HG02588 (cell line): ENCODE results near the gene MAP1B.

Experiments used
- ATAC-seq: cut with Tn5 transposase; IDR thresholded peaks from one replicate; pipeline ENCODE4 v1.9.1; 2021; ENCODE audit warnings: mild to moderate bottlenecking, moderate library complexity; ENCODE audit not compliant: unreplicated experiment

Gene MAP1B

DNA sequence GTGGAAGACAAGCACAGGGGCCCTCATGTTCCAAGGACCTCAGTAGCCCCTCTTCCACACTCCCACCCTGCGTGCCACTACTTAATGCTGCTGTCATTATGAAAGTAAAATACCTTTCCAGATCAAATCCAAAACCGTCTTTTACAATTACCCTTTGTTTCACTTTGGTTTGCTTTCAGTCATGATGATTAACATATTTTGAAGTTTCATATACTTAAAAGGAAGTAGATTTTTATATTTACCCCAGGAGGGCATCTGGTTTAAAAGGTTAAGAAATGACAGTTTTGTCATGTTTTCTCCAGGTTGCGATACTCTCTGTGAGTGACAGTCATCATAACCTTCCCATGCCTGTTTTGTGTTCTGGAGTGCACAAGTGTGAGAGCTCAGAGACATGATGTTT, 13.5 kb upstream of the MAP1B start:
- no peak for ATAC-seq

- ATAC-seq, result no peak
Observed at GRCh38 chr5:72096602-72097188, 10.6 kb upstream of the MAP1B start.

- ATAC-seq, result no peak
Observed at GRCh38 chr5:72101828-72102227, 5.4 kb upstream of the MAP1B start.

DNA sequence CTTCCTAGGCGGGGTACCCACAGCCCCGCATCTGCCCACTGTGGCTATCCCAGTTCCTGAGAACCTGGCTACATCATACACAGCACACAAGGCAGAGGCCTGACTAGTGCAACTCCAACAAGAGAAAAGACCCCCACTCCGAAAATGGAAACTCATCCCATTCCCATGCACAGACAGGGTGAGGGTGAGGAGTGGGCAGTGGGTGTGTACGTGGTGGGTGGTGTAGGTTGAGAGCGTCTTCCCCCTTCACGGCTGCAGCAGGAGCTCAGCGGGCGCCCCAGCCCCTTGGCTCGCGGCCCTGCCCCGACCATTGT, 501 bp upstream of the MAP1B start:
- ATAC-seq, result no peak

- ATAC-seq, result no peak
Observed at GRCh38 chr5:72107901-72108201, 576 bp downstream of the MAP1B start.

DNA sequence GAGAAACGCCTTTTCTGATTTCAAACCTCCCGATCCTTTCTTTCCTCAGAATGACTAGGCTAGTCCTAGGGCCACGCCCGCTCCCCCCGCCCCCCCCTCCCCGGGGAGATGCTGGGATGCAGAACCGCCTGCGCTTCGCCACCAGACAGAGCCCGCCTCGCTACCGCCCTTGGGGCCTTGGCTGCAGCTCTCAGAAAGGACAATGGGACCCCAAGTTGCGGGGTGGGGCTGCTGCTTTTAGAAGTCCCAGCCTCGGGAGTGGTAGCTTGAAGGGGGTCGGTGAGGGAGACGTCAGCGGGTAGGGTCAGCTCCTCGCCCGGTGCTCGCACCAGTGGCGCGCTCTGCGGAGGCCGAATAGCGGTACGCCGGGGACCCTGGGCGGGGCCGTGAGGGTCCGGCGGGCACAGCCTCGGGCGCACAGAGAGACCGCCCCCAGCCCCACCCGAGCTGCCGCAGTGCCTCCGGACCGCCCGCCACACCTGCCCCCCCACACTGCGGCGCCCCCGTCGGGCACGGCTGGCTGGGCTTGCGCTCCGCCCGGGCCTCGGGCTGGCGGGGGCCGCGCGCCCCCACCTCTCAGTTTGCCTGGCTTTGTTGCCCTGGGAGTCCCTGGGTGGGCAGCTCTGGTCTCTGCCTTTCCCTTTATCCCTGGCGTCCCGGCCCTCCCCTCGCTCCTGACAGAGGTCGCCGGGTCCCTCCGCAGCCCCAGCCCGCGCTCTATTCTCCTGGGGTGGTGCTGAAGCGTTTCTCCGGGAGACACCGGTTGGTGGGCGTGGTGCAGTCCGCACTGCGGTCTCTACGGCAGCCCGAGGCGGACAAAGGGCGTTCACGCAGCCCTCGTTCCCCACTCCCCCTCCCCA, 1.2 kb downstream of the MAP1B start:
- ATAC-seq, result no peak

DNA sequence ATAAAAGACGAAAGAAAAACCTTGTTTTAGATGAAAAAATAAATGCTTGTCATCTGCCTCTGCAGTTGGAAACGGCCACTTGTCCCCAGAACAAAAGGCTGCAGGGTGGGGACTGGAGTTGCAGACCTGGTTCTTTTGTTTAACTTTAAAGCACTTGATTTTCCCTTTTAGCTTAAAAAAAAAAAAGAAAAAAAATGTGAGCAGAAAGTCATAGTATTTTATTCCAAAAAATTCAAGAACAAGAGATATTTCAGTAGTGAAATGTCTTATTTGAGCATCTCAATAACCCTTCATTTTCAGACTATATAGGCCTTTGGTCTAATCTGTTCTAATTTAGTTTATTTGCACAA, 1.8 kb downstream of the MAP1B start:
- ATAC-seq, result no peak

- no peak for ATAC-seq
Observed at GRCh38 chr5:72109625-72110024, 2.4 kb downstream of the MAP1B start.

DNA sequence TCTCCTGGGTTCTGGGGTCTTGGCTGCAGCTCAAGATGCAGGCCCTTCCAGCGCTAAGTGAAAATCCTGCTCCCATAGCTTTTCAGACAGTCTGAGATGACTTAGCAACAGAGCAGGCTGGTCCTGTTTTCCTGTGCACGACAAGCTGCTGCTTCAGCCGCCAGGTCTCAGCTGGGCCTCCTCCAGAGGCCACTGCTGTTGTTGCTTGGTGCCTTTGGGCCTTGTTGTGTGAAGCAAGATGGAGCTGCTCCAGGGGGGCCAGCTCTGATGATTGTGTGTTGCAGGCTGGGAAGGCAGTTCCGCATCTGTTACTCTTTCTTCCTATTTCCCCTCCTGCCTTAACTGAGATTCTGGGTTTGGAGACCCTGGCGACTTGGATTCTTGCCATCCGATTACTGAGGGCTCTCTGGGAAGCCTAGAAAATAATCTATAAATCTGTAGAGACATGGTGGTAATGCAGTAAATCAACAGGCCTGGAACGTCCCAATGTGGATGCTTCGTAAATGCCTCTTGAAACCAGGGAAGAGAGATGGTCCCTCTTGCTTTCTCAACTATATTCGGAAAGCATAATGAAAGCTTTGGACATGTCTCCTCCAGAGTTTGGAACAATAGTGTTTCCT, 3.2 kb downstream of the MAP1B start:
- ATAC-seq, result no peak

DNA sequence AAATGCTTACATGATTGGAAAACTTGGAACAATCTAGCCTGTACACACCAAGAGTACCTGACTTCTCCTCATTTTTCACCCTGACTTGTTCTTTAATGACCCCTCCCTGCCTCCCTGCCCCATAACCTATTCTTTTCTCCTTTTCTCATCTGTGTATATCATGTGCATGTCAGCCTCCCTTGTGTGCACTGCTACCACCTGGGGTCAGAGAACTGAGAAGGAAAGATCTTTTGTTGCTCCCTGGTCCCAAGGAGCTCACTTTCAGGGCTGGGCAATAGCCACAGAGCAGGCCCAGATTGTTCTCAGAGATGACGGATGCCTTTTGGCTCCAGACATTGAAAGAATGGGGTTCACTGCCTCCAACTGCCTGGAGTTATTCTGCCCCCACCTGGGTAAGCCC, 5.1 kb downstream of the MAP1B start:
- ATAC-seq, result no peak

DNA sequence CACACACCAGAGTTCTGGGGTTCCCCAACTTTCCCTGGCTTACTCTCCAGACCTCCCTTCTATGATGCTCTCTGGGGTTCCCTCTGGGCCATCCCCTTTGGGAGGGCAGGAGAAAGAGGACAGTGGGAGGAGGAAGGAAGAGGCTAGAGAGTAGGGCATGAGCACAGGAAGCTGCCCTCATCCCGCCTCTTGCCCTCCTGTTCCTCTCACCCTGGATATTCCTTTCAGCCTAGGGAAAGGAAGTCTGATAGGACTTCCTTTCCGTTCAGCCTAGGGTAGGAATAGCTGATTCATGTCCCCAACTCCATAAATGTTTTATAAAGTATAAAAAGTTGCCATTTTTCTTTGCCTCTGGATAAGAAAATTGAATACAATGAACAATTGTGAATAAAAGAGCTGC, 7.4 kb downstream of the MAP1B start:
- ATAC-seq, result no peak

- ATAC-seq, result no peak
Observed at GRCh38 chr5:72115296-72115695, 8.0 kb downstream of the MAP1B start.

- no peak for ATAC-seq
Observed at GRCh38 chr5:72117307-72117706, 10.0 kb downstream of the MAP1B start.

DNA sequence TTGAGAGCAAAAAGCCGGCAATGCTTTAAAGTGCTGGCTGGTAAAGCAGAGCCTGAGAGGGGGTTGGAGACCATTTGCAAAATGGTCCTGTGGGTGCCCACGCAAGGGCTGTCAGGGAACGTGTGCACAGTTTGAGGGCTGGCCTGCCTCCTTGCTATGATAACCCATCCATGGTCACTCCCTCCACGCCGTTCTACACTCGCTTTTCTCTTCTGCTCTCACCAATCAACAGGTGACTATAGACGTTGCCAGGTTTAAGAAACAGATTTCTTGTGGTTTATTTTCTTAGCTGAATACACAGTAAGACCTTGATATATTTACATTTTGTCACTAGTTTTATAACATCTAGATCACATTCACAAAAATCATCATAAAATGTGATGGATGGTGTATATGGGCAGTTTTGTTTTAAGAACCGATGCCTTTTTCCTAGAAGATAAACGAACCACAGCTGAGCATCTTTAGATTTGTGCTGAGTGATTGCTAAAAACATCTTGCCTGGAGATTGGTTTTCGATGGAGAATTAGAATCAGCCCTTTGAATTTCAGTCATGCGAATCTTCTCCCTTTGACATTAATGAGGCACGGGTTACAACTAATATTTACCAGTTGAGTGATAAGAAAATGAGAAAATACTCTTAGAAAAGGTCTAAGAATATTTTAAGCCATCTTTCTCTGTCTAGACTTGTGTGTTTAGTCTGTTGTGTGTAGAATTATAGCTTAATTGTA, 13.9 kb downstream of the MAP1B start:
- ATAC-seq, result no peak

- ATAC-seq, result no peak
Observed at GRCh38 chr5:72121780-72122445, 14.6 kb downstream of the MAP1B start.

- no peak for ATAC-seq
Observed at GRCh38 chr5:72122602-72123001, 15.3 kb downstream of the MAP1B start.

DNA sequence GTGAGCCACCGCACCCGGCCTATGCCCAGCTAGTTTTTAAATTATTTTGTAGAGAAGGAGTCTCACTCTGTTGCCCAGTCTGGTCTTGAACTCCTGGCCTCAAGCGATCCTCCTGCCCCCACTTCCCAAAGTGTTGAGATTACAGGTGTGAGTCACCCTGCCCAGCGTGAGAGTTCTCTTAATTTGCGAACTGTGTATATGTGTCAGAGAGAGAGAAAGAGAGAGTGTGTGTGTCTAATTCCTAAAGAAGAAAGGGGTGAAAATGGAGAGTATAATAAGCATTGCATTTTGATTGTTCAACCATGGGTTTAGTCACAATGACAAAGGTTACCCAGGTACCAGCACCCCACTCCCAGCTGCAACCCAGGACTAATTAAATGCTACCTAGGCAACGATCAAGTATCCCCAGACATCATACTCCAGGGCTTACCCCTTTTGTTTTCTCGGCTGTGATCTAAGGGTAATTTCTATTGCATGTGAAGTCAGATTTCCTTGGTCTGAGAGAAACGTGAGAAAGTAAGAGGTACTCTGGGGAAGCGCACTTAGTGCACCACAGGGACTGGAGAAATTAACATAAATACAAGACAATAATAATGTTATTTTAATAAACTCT, 16.6 kb downstream of the MAP1B start:
- ATAC-seq, result no peak

- ATAC-seq, result no peak
Observed at GRCh38 chr5:72125271-72125940, 18.1 kb downstream of the MAP1B start.

DNA sequence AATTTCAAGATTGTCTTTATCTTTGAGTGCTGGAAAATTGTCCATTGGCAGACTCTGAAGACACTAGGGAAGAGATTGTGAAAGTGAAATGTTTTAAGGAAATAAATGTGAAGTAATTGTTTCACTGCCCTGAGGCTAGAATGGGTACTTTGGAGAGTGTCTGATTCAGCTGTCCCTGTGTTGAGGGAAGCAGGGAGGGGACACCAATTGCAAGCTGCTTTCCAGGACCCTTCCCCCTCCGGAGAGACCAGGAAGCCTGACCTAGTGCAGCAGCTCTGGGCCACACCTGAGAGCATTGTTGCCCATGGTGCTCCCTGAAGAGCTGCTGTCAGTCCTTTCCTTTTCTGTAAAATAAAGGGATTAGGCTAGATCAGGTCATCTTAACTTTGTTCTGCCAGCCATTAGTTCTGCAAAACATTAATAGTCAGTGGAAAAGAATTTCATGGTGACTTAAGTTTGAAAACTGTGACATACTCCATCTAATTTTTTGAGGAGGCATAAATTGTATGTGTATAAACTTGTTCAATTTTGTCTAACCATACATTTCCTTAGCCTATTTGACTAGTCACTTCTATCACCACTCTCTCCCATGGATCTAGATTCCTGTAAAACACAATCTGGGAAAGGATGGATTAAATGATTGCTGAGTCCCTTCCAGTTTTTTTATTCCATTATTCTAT, 18.8 kb downstream of the MAP1B start:
- no peak for ATAC-seq

DNA sequence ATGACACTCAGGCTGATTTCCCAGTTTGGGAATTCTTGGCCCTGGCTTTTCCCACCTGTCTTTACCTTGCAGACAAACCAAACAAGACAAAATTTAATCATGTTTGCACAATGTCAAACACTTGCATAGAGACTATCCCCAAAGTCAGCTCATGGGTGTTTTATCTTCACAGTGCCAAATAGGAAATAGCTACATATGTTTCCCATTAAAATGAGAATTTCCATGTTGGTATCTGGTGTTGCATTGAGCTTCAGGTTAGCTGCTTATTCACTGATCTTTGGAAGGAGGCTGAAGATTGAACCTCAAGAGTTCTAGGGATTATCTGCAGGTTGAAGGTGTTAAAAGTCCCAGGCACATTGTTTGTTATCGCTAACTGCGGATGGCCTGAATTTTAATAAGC, 19.5 kb downstream of the MAP1B start:
- ATAC-seq, result no peak
